ENCODE measurements around the gene HGD.
"Not testable (repeated sequence)": the region's sequence is repeated elsewhere in the genome, so short reads cannot be mapped to it uniquely, and the experiment has no call there.

Gene HGD

GRCh38 chr3:120637851-120638559 is 44.0 kb downstream of the HGD start:
- no peak for DNase-seq (ENCODE audit: low read depth in 2 of 2)

- no peak for DNase-seq (ENCODE audit: low read depth in 2 of 2)
Measured at GRCh38 chr3:120636795-120637401, 45.1 kb downstream of the HGD start.

- DNase-seq (ENCODE audit: low read depth in 2 of 2), result no peak
Measured at GRCh38 chr3:120634539-120634938, 47.5 kb downstream of the HGD start.

GRCh38 chr3:120625159-120625586 is 56.9 kb downstream of the HGD start:
- DNase-seq (ENCODE audit: low read depth in 2 of 2), result no peak

GRCh38 chr3:120623727-120624093 is 58.3 kb downstream of the HGD start:
- no peak for DNase-seq (ENCODE audit: low read depth in 2 of 2)

GRCh38 chr3:120622870-120623726 is 58.9 kb downstream of the HGD start:
- DNase-seq (ENCODE audit: low read depth in 2 of 2), result peak in 1 of 2 donors; percentile 5

GRCh38 chr3:120622457-120622856 is 59.6 kb downstream of the HGD start:
- no peak for DNase-seq (ENCODE audit: low read depth in 2 of 2)

- DNase-seq (ENCODE audit: low read depth in 2 of 2), result not testable (repeated sequence)
Measured at GRCh38 chr3:120616745-120617144, 65.3 kb downstream of the HGD start.

GRCh38 chr3:120615847-120616609 is 66.0 kb downstream of the HGD start:
- DNase-seq (ENCODE audit: low read depth in 2 of 2), result no peak

GRCh38 chr3:120614765-120615164 is 67.3 kb downstream of the HGD start:
- no peak for DNase-seq (ENCODE audit: low read depth in 2 of 2)

- DNase-seq (ENCODE audit: low read depth in 2 of 2), result no peak
Measured at GRCh38 chr3:120608506-120608905, 73.5 kb downstream of the HGD start.

GRCh38 chr3:120604784-120605183 is 77.3 kb downstream of the HGD start:
- no peak for DNase-seq (ENCODE audit: low read depth in 2 of 2)

GRCh38 chr3:120604382-120604781 is 77.7 kb downstream of the HGD start:
- no peak for DNase-seq (ENCODE audit: low read depth in 2 of 2)

- DNase-seq (ENCODE audit: low read depth in 2 of 2), result no peak
Measured at GRCh38 chr3:120602682-120603081, 79.4 kb downstream of the HGD start.

- no peak for DNase-seq (ENCODE audit: low read depth in 2 of 2)
Measured at GRCh38 chr3:120601554-120601953, 80.5 kb downstream of the HGD start.

GRCh38 chr3:120599211-120599610 is 82.8 kb downstream of the HGD start:
- DNase-seq (ENCODE audit: low read depth in 2 of 2), result no peak

GRCh38 chr3:120597445-120598049 is 84.5 kb downstream of the HGD start:
- no peak for DNase-seq (ENCODE audit: low read depth in 2 of 2)

- no peak for DNase-seq (ENCODE audit: low read depth in 2 of 2)
Measured at GRCh38 chr3:120596853-120597223, 85.2 kb downstream of the HGD start.

GRCh38 chr3:120596116-120596852 is 85.8 kb downstream of the HGD start, which contains the start of gene NDUFB4:
TSS of gene NDUFB4 (plus strand) at chr3:120596336. CDS start at chr3:120596360, 24 bp downstream.
- DNase-seq (ENCODE audit: low read depth in 2 of 2), result peak; percentile 88 to 89

GRCh38 chr3:120595788-120596115 is 86.3 kb downstream of the HGD start:
- DNase-seq (ENCODE audit: low read depth in 2 of 2), result no peak
